Activated T-cell treated with anti-CD3 and anti-CD28 coated beads, Interleukin-2, amount 50 U/mL, for 4 hours (primary cell): Measurements from ENCODE around the gene PLIN5. TPM values are rescaled to one million over a fixed set of nuclear protein-coding genes. Genes with fewer than 3 reads are reported as not detected.
"Not testable (repeated sequence)": the region's sequence is repeated elsewhere in the genome, so short reads cannot be mapped to it uniquely, and the experiment has no call there.

Source experiments
- ATAC-seq, 2 donors: fragments of 200-7000 bp; cut with Tn5 transposase; one replicate each; pipeline ENCODE4 v1.10.0; 2021
- DNase-seq: peaks from one replicate; pipeline ENCODE4 v3.0.0-alpha.2; 2020
- H3K27me3 Mint-ChIP-seq: one replicate; pipeline ENCODE4 v1.8.0; 2021; ENCODE audit warnings: low read depth, mixed read lengths
- H3K36me3 Mint-ChIP-seq: one replicate; pipeline ENCODE4 v1.8.0; 2022; ENCODE audit warnings: mixed read lengths; ENCODE audit not compliant: insufficient read depth
- H3K4me1 Mint-ChIP-seq: one replicate; pipeline ENCODE4 v1.8.0; 2021; ENCODE audit warnings: low read depth, mixed read lengths
- H3K4me3 Mint-ChIP-seq: one replicate; pipeline ENCODE4 v1.8.0; 2021; ENCODE audit warnings: mild to moderate bottlenecking, moderate library complexity, mixed read lengths
- H3K9me3 Mint-ChIP-seq: one replicate; pipeline ENCODE4 v1.8.0; 2021; ENCODE audit warnings: mixed read lengths
- total RNA-seq, 3 donors: library from RNA; stranded (reverse); gene quantifications; one replicate each; pipeline ENCODE4 v1.2.1, GENCODE V29; 2021

The PLIN5 gene
- total RNA-seq, 3 donors from 2014 or later = 0.10 TPM; not detected in 2

GRCh38 chr19:4575267-4576015, 40.4 kb upstream of the PLIN5 start:
- Mint-ChIP-seq H3K9me3 (no peaks in the 10 kb centered on the region), H3K4me3 (no peak overlapping the region), H3K36me3 (no peaks in the 10 kb centered on the region), H3K4me1 (no peaks in the 10 kb centered on the region), H3K27me3 (peaks cover 47% of the 10 kb centered on the region)
- DNase-seq (no peak), ATAC-seq (peak in 1 of 2 donors; percentile 12)

- no peak for ATAC-seq
- no peaks in the 10 kb centered on the region for H3K4me1 Mint-ChIP-seq
- no peak overlapping the region for H3K4me3 Mint-ChIP-seq
- H3K27me3 Mint-ChIP-seq = peaks cover 33% of the 10 kb centered on the region
- H3K9me3 Mint-ChIP-seq = no peaks in the 10 kb centered on the region
- DNase-seq = no peak
- no peaks in the 10 kb centered on the region for H3K36me3 Mint-ChIP-seq
Measured at GRCh38 chr19:4573682-4574081, 38.7 kb upstream of the PLIN5 start.

- H3K4me3 Mint-ChIP-seq = no peak overlapping the region
- DNase-seq (no peak), ATAC-seq (no peak)
- H3K9me3 Mint-ChIP-seq = no peaks in the 10 kb centered on the region
- no peaks in the 10 kb centered on the region for H3K4me1 Mint-ChIP-seq
- peaks cover 22% of the 10 kb centered on the region for H3K27me3 Mint-ChIP-seq
- H3K36me3 Mint-ChIP-seq = no peaks in the 10 kb centered on the region
Measured at GRCh38 chr19:4571305-4571917, 36.4 kb upstream of the PLIN5 start.

- no peak for DNase-seq
- Mint-ChIP-seq H3K9me3 (no peaks in the 10 kb centered on the region), H3K4me1 (no peaks in the 10 kb centered on the region), H3K36me3 (no peaks in the 10 kb centered on the region), H3K4me3 (no peak overlapping the region), H3K27me3 (peaks cover 17% of the 10 kb centered on the region)
- no peak for ATAC-seq
Measured at GRCh38 chr19:4570916-4571304, 35.9 kb upstream of the PLIN5 start.

GRCh38 chr19:4570402-4570801, 35.4 kb upstream of the PLIN5 start:
- H3K27me3 Mint-ChIP-seq = peaks cover 12% of the 10 kb centered on the region
- no peak overlapping the region for H3K4me3 Mint-ChIP-seq
- H3K9me3 Mint-ChIP-seq = no peaks in the 10 kb centered on the region
- ATAC-seq (no peak), DNase-seq (no peak)
- no peaks in the 10 kb centered on the region for H3K36me3 Mint-ChIP-seq
- no peaks in the 10 kb centered on the region for H3K4me1 Mint-ChIP-seq

GRCh38 chr19:4568886-4569285, 33.9 kb upstream of the PLIN5 start:
- DNase-seq (no peak), ATAC-seq (no peak)
- H3K27me3 Mint-ChIP-seq = peaks cover 11% of the 10 kb centered on the region
- no peaks in the 10 kb centered on the region for H3K36me3 Mint-ChIP-seq
- no peak overlapping the region for H3K4me3 Mint-ChIP-seq
- H3K4me1 Mint-ChIP-seq = no peaks in the 10 kb centered on the region
- no peaks in the 10 kb centered on the region for H3K9me3 Mint-ChIP-seq

GRCh38 chr19:4567584-4568071, 32.6 kb upstream of the PLIN5 start:
- H3K4me1 Mint-ChIP-seq = no peaks in the 10 kb centered on the region
- peak; percentile 71 to 77 for ATAC-seq
- H3K27me3 Mint-ChIP-seq = peaks cover 7% of the 10 kb centered on the region
- peak; percentile 55 for DNase-seq
- no peak overlapping the region for H3K4me3 Mint-ChIP-seq
- H3K36me3 Mint-ChIP-seq = no peaks in the 10 kb centered on the region
- H3K9me3 Mint-ChIP-seq = no peaks in the 10 kb centered on the region

GRCh38 chr19:4566402-4567051, 31.5 kb upstream of the PLIN5 start:
- ATAC-seq (no peak), DNase-seq (no peak)
- Mint-ChIP-seq H3K4me3 (no peak overlapping the region), H3K36me3 (no peaks in the 10 kb centered on the region), H3K27me3 (peaks cover 7% of the 10 kb centered on the region), H3K4me1 (no peaks in the 10 kb centered on the region), H3K9me3 (no peaks in the 10 kb centered on the region)

- not testable (repeated sequence) for H3K4me3 Mint-ChIP-seq, H3K27me3 Mint-ChIP-seq, H3K36me3 Mint-ChIP-seq, DNase-seq, H3K4me1 Mint-ChIP-seq, ATAC-seq, H3K9me3 Mint-ChIP-seq
Measured at GRCh38 chr19:4563562-4563961, 28.5 kb upstream of the PLIN5 start.

- not testable (repeated sequence) for H3K9me3 Mint-ChIP-seq, DNase-seq, H3K27me3 Mint-ChIP-seq, H3K4me1 Mint-ChIP-seq, ATAC-seq, H3K36me3 Mint-ChIP-seq, H3K4me3 Mint-ChIP-seq
Measured at GRCh38 chr19:4562085-4562484, 27.1 kb upstream of the PLIN5 start.

GRCh38 chr19:4559569-4559968, 24.5 kb upstream of the PLIN5 start, which contains the start of gene SEMA6B:
SEMA6B (minus strand) TSS chr19:4559684; CDS start chr19:4558457, 1,227 bp downstream.
- no peaks in the 10 kb centered on the region for H3K36me3 Mint-ChIP-seq
- no peaks in the 10 kb centered on the region for H3K4me1 Mint-ChIP-seq
- ATAC-seq = no peak
- no peaks in the 10 kb centered on the region for H3K9me3 Mint-ChIP-seq
- no peak within 1 kb of the TSS for H3K4me3 Mint-ChIP-seq
- H3K27me3 Mint-ChIP-seq = no peaks in the 10 kb centered on the region
- no peak for DNase-seq

GRCh38 chr19:4557971-4558941, 23.2 kb upstream of the PLIN5 start:
- Mint-ChIP-seq H3K36me3 (no peaks in the 10 kb centered on the region), H3K4me3 (no peak overlapping the region), H3K9me3 (no peaks in the 10 kb centered on the region), H3K4me1 (no peaks in the 10 kb centered on the region), H3K27me3 (no peaks in the 10 kb centered on the region)
- ATAC-seq = no peak
- DNase-seq = no peak

GRCh38 chr19:4557144-4557970, 22.3 kb upstream of the PLIN5 start:
- Mint-ChIP-seq H3K4me3 (peak overlapping the region; percentile 16), H3K36me3 (no peaks in the 10 kb centered on the region), H3K4me1 (no peaks in the 10 kb centered on the region), H3K27me3 (peaks cover 2% of the 10 kb centered on the region), H3K9me3 (no peaks in the 10 kb centered on the region)
- DNase-seq (no peak), ATAC-seq (peak in 1 of 2 donors; percentile 40)
